ENCODE measurements around the gene HOXC6. TPM values are rescaled to one million over a fixed set of nuclear protein-coding genes. Genes with fewer than 3 reads are reported as not detected.

The HOXC6 gene
- total and polyA plus RNA-seq, 9 of the 15 experiments (the other 6 are each of a cell fraction or from before 2014, with no cell fraction given): 0.06 to 4.0 (median 1.4) TPM

GRCh38 chr12:54055552-54055951, 27.3 kb downstream of the HOXC6 start:
- Histone ChIP-seq H2AFZ (ENCODE audit: low read depth, low read length) (no peak overlapping the region), H3K9ac (ENCODE audit: insufficient read depth in 1 of 2, low read depth in 2 of 2, low read length in 2 of 2) (no peak overlapping the region), H3K36me3 (ENCODE audit: control insufficient read depth, insufficient read depth, low read length) (no peaks in the 10 kb centered on the region), H3K27me3 (ENCODE audit: control insufficient read depth in 2 of 2, insufficient read depth in 2 of 2, low read length in 2 of 2) (peaks cover 51 to 53% of the 10 kb centered on the region in 2 experiments), H3K9me1 (ENCODE audit: control insufficient read depth, insufficient read depth, low read length) (no peaks in the 10 kb centered on the region), H3K4me3 (no peak overlapping the region), H3K4me2 (ENCODE audit: insufficient read depth, low read length) (no peak overlapping the region), H3K27ac (ENCODE audit: extremely low read depth, low read depth, low read length) (no peak overlapping the region), H3K79me2 (ENCODE audit: control insufficient read depth, insufficient read depth, low read length) (no peaks in the 10 kb centered on the region), H3K9me3 (replicated peaks; ENCODE audit: control insufficient read depth, insufficient read depth, low read depth, low read length) (no peaks in the 10 kb centered on the region), H4K20me1 (replicated peaks; ENCODE audit: control insufficient read depth, insufficient read depth, low read length) (no peaks in the 10 kb centered on the region), H3K4me1 (replicated peaks in 1 of 2; ENCODE audit: control insufficient read depth in 2 of 2, insufficient read depth in 2 of 2, low read length in 2 of 2) (peaks cover 0 to 11% of the 10 kb centered on the region in 2 experiments; a peak in 2 of 5 replicates)
- intact Hi-C loops (cut with micrococcal nuclease) (no loop called here), in situ Hi-C loops (cut with MboI) (no loop called here)
- CTCF ChIA-PET (ENCODE audit: low intra/inter-chr PET ratio): no interaction called here
- no TSS peak for BruUV-seq (replicated peaks)
- 0% methylated on average over 2 of the region's 2 CpGs for WGBS (ENCODE audit: insufficient coverage, low coverage, missing lambda C conversion rate)
- TF ChIP-seq SMARCB1 (IDR thresholded peaks at IDR 0.05; ENCODE audit: insufficient read length, low read depth): no peak
- no peak for TF ChIP-seq DPF2 (IDR thresholded peaks at IDR 0.05)
- TF ChIP-seq TFAM (CRISPR knock-in tag; conservative IDR thresholded peaks at IDR 0.05): no peak
- TF ChIP-seq SUPT5H (IDR thresholded peaks at IDR 0.05): no peak
- no peak for TF ChIP-seq PHB2 (IDR thresholded peaks at IDR 0.05; ENCODE audit: low read depth)
- TF ChIP-seq MLLT1 (IDR thresholded peaks at IDR 0.05): no peak
- TF ChIP-seq RHOXF2B (CRISPR knock-in tag; conservative IDR thresholded peaks at IDR 0.05): no peak
- POLR2A ChIA-PET: interaction anchor here (0.6 kb wide), 1 partner anchor 11 kb away, joined by 3 read pairs; no protein-coding TSS in a partner anchor
- FAIRE-seq (no peak), DNase-seq (ENCODE audit: extremely low read depth in 1 of 4, low spot score in 3 of 4) (no peak), ATAC-seq (no peak)
